Gastroesophageal sphincter (tissue), 3 donors: ENCODE results near the gene ALPI.
"Not testable (repeated sequence)": the region's sequence is repeated elsewhere in the genome, so short reads cannot be mapped to it uniquely, and the experiment has no call there.

ENCODE experiments used
- CTCF ChIP-seq, 4 experiments: fragments of 200-600 bp in 2 of 4; fragments of 450-650 bp in 2 of 4; sonication (generic) in 1 of 4; IDR thresholded peaks; one replicate each; pipeline ENCODE4 v1.5.1; 2017 to 2019; ENCODE audit warnings: antibody characterized with exemption in 4 of 4, mild to moderate bottlenecking in 2 of 4, moderate library complexity in 2 of 4
- POLR2A ChIP-seq, 2 donors: fragments of 450-650 bp; IDR thresholded peaks; one replicate each; pipeline ENCODE4 v1.6.1; 2017; ENCODE audit warnings: antibody characterized with exemption in 2 of 2, mild to moderate bottlenecking in 2 of 2, moderate library complexity in 1 of 2

GRCh38 chr2:232423407-232423806 is 32.5 kb upstream of the ALPI start:
- not testable (repeated sequence) for TF ChIP-seq CTCF, POLR2A (IDR thresholded peaks at IDR 0.05)
